SK-N-MC (cell line): ENCODE measurements around the gene TMEM80.
A peak's percentile ranks its signal among the peaks of the same experiment; 100 is the strongest.

ENCODE experiments used
- DNase-seq: peaks from one replicate; pipeline ENCODE4 v3.0.0-alpha.2; 2011; ENCODE audit warnings: low read depth, low spot score
- H3K27ac ChIP-seq: fragments of 200-600 bp; sonication (generic); 2 replicates; pipeline ENCODE4 v1.5.1; 2016; ENCODE audit warnings: mixed run types
- H3K36me3 ChIP-seq: fragments of 200-600 bp; sonication (generic); 2 replicates; pipeline ENCODE4 v1.6.1; 2017; ENCODE audit warnings: antibody characterized with exemption, low read length, mixed read lengths; ENCODE audit not compliant: insufficient read depth
- H3K4me3 ChIP-seq: fragments of 200-600 bp; sonication (generic); 2 replicates; pipeline ENCODE4 v1.5.1; 2016
- H3K9ac ChIP-seq: fragments of 200-600 bp; sonication (generic); 2 replicates; pipeline ENCODE4 v1.8.0; 2017; ENCODE audit warnings: mixed run types, mixed read lengths; ENCODE audit not compliant: insufficient read length
- H3K9me3 ChIP-seq: fragments of 200-600 bp; sonication (generic); 2 replicates; pipeline ENCODE4 v1.6.1; 2017; ENCODE audit warnings: low read depth, mild to moderate bottlenecking, antibody characterized with exemption, low read length, moderate library complexity, mixed read lengths
- EZH2 ChIP-seq: fragments of 200-600 bp; sonication (generic); IDR thresholded peaks from one replicate; pipeline ENCODE4 v1.6.1; 2017; ENCODE audit warnings: antibody characterized with exemption
- FOXP2 ChIP-seq: optimal IDR thresholded peaks from 2 replicates; pipeline ENCODE3; 2011; ENCODE audit warnings: mild to moderate bottlenecking, moderate library complexity; ENCODE audit not compliant: insufficient read depth; ENCODE audit errors: extremely low read length, control extremely low read depth
- POLR2AphosphoS5 ChIP-seq: IDR thresholded peaks from 2 replicates; pipeline ENCODE4 v1.6.1; 2012; ENCODE audit warnings: mild to moderate bottlenecking, low read depth, low read length, borderline replicate concordance

TMEM80 gene

DNA sequence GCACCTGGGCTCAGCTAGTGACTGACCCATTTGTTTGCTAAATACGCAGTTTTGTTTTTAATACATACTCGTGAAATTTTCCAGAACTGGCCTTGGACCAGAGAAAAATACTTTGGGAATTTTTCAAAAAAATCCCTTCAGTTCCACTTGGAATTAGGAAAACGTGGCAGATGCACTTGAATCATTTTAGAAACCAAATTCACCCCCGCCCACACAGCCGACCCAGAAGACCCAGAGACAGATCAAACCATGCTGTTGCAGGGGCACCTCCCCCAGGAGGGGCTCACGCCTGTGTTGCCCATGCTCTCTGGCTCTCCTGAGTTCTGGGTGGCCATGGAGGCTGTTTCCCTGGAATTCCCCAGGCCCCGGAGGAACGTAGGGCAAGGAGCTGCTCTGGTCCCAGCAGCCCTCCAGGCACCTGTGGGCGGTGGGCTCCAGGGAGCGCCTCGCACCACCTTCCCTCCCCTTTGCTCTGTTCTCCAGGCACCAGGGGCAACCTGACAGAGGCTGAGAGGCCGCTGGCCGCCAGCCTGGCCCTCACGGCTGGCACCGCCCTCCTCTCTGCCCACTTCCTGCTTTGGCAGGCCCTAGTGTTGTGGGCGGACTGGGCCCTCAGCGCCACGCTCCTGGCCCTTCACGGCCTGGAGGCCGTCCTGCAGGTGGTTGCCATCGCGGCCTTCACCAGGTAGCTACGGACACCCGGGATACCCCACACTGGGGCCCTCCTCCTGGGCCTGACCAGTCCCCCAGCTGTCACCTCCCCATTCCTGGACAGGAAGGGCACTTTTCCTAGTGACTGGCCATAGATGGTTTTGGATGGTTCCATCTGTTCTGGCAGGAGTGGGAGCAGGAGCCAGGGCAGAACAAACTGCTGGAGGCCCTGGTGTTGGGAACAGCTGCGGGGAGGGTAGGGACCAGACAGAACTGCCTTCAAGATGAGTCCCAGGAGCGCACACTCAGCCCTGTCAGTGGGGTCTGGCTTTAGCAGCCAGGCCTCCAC lies 7.1 kb downstream of the TMEM80 start:
- no peak for DNase-seq
- H3K9me3 ChIP-seq = no peaks in the 10 kb centered on the region
- no peaks in the 10 kb centered on the region for H3K36me3 ChIP-seq
- H3K4me3 ChIP-seq = no peak overlapping the region
- no peak overlapping the region for H3K9ac ChIP-seq
- 0 out of 2 replicates have a peak overlapping the region, but pooled peaks have one; percentile 64 for H3K27ac ChIP-seq
- no peak; the same call in 1 of the 2 replicates for TF ChIP-seq POLR2AphosphoS5
- no peak for TF ChIP-seq EZH2
- TF ChIP-seq FOXP2 = no peak

DNA sequence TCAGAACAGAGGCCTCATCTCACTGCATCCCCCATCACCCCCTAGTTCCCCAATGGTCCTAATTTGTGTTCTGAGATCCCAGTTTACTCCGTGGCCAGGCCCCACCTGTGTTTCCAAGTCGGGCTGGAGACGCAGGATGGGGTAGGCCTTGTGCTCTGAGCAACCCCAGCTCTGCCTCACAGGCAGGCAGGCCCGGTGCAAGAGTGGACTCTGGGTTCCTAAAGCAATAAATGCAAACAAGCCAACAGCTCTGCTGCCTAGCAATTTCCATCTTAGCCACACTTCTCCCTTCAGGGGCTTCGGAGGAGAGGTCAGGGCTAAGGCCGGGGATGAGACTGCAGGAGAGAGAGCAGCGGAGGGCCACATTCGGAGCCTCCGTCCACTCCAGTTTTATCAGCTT lies 7.9 kb downstream of the TMEM80 start:
- TF ChIP-seq POLR2AphosphoS5 (no peak), FOXP2 (no peak), EZH2 (no peak)
- Histone ChIP-seq H3K9ac (no peak overlapping the region), H3K27ac (peak overlapping the region; percentile 64; the same call in 1 of the 2 replicates), H3K4me3 (no peak overlapping the region), H3K9me3 (no peaks in the 10 kb centered on the region), H3K36me3 (no peaks in the 10 kb centered on the region)
- DNase-seq = no peak

DNA sequence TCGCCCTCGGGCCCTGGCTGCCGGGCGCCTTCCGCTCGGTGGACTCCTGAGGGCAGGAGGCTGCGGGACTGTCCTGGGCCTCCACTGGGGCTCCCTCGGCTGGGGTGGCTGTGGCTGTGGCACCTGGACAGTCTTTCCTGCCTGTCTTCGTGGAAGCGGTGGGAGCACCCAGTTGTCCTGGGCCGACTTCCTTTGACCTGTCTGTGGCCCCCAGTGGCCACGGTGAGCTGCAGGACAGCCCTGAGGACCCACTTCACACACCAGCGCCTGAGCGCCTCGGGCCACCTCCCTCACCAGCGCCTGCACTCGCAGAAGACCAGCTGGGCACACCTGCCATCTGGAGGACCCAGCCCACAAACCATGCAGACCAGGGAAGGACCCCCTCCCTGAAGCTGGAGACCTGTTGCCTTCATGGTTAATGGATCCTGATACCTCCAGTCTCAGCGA lies 8.6 kb downstream of the TMEM80 start:
- no peaks in the 10 kb centered on the region for H3K36me3 ChIP-seq
- H3K27ac ChIP-seq = 0 out of 2 replicates have a peak overlapping the region, but pooled peaks have one; percentile 64
- TF ChIP-seq POLR2AphosphoS5 (no peak), FOXP2 (no peak), EZH2 (no peak)
- DNase-seq = no peak
- no peak overlapping the region for H3K4me3 ChIP-seq
- no peaks in the 10 kb centered on the region for H3K9me3 ChIP-seq
- no peak overlapping the region for H3K9ac ChIP-seq

DNA sequence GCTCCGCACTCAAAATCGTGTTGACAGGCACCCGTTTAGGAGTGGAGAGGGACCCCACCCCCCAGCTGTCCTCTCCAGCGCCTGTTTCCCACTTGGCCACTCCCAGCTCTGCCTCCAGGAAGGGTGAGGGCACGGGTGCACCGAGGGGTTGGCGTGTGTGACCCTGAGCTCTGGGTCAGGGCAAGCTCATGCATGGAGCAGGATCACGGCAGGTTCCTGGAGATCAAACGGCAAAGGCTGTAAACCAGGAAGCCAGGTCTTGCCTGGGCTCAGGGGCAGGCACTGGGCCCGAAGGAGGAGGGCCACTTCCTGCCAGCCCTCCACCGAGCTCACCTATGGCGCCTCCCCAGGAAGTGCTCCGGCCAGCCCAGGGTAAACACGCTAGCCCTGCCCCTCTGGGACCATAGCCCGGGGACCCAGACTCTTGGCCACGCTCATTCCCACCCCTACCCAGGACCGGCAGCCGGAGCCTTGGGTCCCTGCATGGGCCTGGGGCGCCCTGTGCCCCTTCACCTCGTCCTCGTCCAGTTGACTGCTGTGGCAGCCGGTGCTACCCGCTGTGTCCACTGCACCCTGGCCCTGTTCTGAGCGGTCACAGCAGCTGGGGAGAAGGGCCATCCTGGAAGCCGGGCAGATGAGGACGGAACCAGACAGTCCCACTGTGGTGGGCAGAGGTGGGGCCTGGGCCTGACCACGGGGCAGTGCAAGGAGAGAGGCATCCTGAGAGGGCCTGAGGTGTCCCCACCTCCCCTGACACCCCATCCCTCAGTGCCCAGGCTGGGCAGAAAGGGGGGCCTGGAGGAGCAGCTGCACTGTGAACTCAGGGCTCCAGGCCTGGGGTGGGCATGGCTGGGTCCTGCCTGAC lies 9.4 kb downstream of the TMEM80 start:
- no peak for DNase-seq
- no peak for TF ChIP-seq EZH2
- no peak for TF ChIP-seq POLR2AphosphoS5
- TF ChIP-seq FOXP2 = no peak
- H3K4me3 ChIP-seq = no peak overlapping the region
- H3K9me3 ChIP-seq = no peaks in the 10 kb centered on the region
- H3K9ac ChIP-seq = no peak overlapping the region
- H3K36me3 ChIP-seq = no peaks in the 10 kb centered on the region
- no peak overlapping the region for H3K27ac ChIP-seq

DNA sequence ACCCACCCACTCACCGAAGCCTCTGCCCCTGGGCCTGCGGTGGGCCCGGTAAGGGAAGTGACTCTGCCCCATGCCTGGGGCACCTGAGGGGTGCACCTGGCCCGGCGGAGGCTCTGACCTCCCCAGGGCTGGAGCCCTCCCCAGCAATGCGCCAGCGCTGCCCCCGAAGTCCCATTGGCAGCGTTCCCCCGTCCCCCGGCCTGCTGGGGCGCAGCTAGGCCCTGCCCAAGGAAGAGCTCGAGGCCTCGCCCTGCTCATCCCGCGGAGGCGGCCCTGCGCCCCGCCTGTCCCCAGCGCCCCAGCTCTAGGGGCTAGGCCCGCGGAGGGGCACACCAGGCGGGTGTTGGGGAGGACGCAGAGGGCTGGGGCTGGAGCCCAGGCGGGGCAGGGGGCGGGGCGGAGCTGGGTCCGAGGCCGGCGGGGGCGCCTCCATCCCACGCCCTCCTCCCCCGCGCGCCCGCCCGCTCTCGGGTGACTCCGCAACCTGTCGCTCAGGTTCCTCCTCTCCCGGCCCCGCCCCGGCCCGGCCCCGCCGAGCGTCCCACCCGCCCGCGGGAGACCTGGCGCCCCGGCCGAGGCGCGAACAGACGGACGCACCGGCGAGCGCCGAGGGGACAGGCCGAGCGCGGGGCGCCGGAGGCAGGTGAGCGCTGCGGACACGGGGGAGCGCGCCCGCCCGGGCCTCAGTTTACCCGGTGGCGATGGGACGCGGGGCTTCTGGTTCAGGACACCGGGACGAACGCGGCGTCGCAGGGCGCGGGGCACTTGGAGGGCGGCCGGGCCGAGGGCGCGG lies 10.2 kb downstream of the TMEM80 start, which contains the start of gene EPS8L2:
Gene EPS8L2 (plus strand): TSS at position 586 of the 793 bp plus-strand sequence. CDS start 3,177 bp downstream, outside the sequence.
- no peak within 1 kb of the TSS for H3K9ac ChIP-seq
- TF ChIP-seq FOXP2 (no peak), POLR2AphosphoS5 (no peak), EZH2 (no peak)
- no peak within 1 kb of the TSS for H3K4me3 ChIP-seq
- no peaks in the 10 kb centered on the region for H3K9me3 ChIP-seq
- no peak within 1 kb of the TSS for H3K27ac ChIP-seq
- H3K36me3 ChIP-seq = no peaks in the 10 kb centered on the region
- no peak for DNase-seq

DNA sequence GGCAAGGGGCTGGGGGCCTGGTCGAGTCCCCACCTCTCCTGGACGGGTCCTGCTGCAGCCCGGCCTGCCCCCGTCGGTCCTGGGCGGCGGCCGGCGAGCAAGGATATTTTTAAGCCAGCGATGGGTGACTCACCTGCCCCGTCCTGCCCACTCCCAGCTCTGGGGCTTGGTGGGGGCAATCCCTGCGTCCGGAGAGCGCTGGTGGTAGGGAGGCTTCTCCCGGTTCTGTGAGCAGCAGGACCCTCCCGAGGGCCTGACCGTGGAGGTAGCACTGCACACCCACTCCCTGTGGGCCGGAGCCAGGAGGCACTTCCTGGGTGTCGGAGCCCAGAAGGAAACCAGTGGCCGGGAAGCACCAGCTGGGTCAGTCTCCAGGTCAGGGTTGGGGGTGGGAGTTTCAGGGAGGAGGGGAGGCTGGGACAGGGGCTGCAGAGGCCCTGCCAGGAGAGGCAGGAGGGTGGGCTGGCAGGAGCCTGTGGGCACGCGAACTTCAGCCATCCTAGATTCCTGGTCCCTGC lies 10.9 kb downstream of the TMEM80 start:
- H3K4me3 ChIP-seq = no peak overlapping the region
- no peak for TF ChIP-seq FOXP2
- TF ChIP-seq POLR2AphosphoS5 = no peak
- no peak for TF ChIP-seq EZH2
- no peak overlapping the region for H3K9ac ChIP-seq
- no peaks in the 10 kb centered on the region for H3K9me3 ChIP-seq
- DNase-seq = no peak
- H3K27ac ChIP-seq = no peak overlapping the region
- no peaks in the 10 kb centered on the region for H3K36me3 ChIP-seq

DNA sequence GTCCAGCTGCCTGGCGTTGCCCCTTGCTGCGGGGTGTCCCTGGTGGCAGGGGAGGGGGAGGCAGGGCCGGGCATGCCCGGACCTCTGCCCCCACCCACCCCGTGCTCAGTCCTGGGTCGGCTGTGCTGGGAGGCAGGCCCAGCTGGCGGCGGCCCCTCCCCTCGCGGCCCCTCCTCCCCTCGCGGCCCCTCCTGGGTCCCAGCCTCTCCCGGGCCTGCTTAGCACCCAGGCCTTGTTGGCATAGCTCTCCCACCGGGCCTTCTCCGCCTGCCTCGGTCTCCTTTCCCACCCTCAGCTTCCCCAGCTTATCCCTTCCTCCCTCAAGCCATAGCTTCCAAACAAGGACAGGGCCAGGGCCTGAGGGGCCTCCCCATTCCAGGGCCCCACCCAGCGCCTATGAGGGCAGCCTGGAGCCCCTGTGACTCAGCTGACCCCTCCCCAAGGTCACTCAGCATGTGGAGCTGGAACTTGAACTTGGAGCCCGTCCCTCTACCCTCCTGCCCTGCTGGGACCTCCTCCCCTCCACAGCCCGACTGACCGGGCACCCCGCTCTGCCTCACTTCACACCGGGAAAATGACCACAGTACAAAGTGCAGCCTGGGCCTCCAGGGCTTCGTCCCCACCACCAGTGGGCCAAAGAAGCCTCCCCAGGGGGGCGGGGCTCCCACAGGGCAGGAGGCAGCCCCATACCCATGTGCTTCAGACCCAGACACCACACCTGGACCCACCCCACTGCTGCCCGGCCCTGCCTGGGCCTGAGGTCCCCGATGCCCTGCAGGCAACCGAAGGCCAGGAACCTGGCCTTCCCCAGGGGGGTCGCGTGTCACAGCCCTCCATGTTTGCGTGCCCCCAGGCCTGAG lies 11.6 kb downstream of the TMEM80 start:
- H3K9ac ChIP-seq = no peak overlapping the region
- H3K9me3 ChIP-seq = no peaks in the 10 kb centered on the region
- no peak overlapping the region for H3K4me3 ChIP-seq
- no peaks in the 10 kb centered on the region for H3K36me3 ChIP-seq
- no peak for DNase-seq
- TF ChIP-seq EZH2 (no peak), FOXP2 (no peak), POLR2AphosphoS5 (no peak)
- no peak overlapping the region for H3K27ac ChIP-seq
